Uterus (tissue), 2 donors: ENCODE results near the gene ADCY5.

ENCODE experiments used
- POLR2A ChIP-seq, 2 donors: fragments of 450-650 bp; IDR thresholded peaks; one replicate each; pipeline ENCODE4 v1.6.1; 2016; ENCODE audit warnings: antibody characterized with exemption in 2 of 2, mild to moderate bottlenecking in 1 of 2, moderate library complexity in 1 of 2
- TF ChIP-seq, protein P1 (sequence below), 4 experiments: fragments of 200-600 bp in 2 of 4; fragments of 450-650 bp in 2 of 4; sonication (generic) in 2 of 4; IDR thresholded peaks; one replicate each; pipeline ENCODE4 v1.5.1; 2016 to 2019; ENCODE audit warnings: antibody characterized with exemption in 4 of 4, mild to moderate bottlenecking in 2 of 4, moderate library complexity in 1 of 4

DNA sequence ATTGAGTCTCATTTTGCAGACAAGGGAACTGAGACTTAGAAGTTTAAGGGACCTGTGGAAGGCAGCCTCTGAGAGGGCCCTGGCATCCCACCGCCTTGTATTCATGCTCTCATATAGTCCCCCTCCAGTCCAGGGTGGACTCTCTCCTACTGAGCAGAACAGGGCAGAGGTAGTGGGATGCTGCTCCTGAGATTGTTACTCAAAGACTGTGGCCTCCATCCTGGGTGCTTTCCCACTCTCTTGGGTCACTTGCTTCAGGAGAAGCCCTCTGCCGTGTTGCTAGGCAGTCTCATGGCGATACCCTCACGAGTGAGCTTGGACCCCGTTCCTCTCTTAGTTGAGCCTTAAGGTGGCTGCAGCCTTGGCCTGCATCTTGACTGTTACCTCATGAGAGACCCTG lies 22.2 kb upstream of the ADCY5 start:
- TF ChIP-seq, protein P1, sequence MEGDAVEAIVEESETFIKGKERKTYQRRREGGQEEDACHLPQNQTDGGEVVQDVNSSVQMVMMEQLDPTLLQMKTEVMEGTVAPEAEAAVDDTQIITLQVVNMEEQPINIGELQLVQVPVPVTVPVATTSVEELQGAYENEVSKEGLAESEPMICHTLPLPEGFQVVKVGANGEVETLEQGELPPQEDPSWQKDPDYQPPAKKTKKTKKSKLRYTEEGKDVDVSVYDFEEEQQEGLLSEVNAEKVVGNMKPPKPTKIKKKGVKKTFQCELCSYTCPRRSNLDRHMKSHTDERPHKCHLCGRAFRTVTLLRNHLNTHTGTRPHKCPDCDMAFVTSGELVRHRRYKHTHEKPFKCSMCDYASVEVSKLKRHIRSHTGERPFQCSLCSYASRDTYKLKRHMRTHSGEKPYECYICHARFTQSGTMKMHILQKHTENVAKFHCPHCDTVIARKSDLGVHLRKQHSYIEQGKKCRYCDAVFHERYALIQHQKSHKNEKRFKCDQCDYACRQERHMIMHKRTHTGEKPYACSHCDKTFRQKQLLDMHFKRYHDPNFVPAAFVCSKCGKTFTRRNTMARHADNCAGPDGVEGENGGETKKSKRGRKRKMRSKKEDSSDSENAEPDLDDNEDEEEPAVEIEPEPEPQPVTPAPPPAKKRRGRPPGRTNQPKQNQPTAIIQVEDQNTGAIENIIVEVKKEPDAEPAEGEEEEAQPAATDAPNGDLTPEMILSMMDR (IDR thresholded peaks at IDR 0.05): no peak
- TF ChIP-seq POLR2A (IDR thresholded peaks at IDR 0.05): no peak
